Measurements from ENCODE around the gene PTN. TPM values are rescaled to one million over a fixed set of nuclear protein-coding genes. Genes with fewer than 3 reads are reported as not detected.
A peak's percentile ranks its signal among the peaks of the same experiment; 100 is the strongest.

Gene PTN
- total RNA-seq, 3 donors from 2014 or later: 0.48 to 343 (median 51.1) TPM

GRCh38 chr7:137354961-137355360, 11.4 kb upstream of the PTN start:
- Histone ChIP-seq H3K27me3 (no peaks in the 10 kb centered on the region), H3K36me3 (no peaks in the 10 kb centered on the region), H3K9me3 (peaks cover 0 to 8% of the 10 kb centered on the region in 2 donors), H3K4me3 (no peak overlapping the region), H3K27ac (peak overlapping the region; percentile 1 to 68), H3K4me1 (peaks cover 0 to 5% of the 10 kb centered on the region in 2 donors)
- TF ChIP-seq POLR2AphosphoS5 (IDR thresholded peaks at IDR 0.05) (no peak), POLR2A (IDR thresholded peaks at IDR 0.05) (no peak)
- TF ChIP-seq, protein P1, sequence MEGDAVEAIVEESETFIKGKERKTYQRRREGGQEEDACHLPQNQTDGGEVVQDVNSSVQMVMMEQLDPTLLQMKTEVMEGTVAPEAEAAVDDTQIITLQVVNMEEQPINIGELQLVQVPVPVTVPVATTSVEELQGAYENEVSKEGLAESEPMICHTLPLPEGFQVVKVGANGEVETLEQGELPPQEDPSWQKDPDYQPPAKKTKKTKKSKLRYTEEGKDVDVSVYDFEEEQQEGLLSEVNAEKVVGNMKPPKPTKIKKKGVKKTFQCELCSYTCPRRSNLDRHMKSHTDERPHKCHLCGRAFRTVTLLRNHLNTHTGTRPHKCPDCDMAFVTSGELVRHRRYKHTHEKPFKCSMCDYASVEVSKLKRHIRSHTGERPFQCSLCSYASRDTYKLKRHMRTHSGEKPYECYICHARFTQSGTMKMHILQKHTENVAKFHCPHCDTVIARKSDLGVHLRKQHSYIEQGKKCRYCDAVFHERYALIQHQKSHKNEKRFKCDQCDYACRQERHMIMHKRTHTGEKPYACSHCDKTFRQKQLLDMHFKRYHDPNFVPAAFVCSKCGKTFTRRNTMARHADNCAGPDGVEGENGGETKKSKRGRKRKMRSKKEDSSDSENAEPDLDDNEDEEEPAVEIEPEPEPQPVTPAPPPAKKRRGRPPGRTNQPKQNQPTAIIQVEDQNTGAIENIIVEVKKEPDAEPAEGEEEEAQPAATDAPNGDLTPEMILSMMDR (IDR thresholded peaks at IDR 0.05): no peak
- DNase-seq (ENCODE audit: low spot score in 2 of 2): no peak
- intact Hi-C loops (cut with DNase I; ENCODE audit: low total_unique reads): no loop called here

GRCh38 chr7:137354396-137354795, 10.9 kb upstream of the PTN start:
- Histone ChIP-seq H3K9me3 (peaks cover 0 to 2% of the 10 kb centered on the region in 2 donors), H3K27ac (peak overlapping the region; percentile 1 to 68), H3K4me1 (peaks cover 0 to 5% of the 10 kb centered on the region in 2 donors), H3K36me3 (no peaks in the 10 kb centered on the region), H3K4me3 (no peak overlapping the region), H3K27me3 (no peaks in the 10 kb centered on the region)
- intact Hi-C loops (cut with DNase I; ENCODE audit: low total_unique reads): no loop called here
- DNase-seq (ENCODE audit: low spot score in 2 of 2): peak in 1 of 2 donors; percentile 50
- TF ChIP-seq, protein P1 (IDR thresholded peaks at IDR 0.05): no peak
- TF ChIP-seq POLR2A (IDR thresholded peaks at IDR 0.05) (no peak), POLR2AphosphoS5 (IDR thresholded peaks at IDR 0.05) (no peak)

- H3K27me3 ChIP-seq: no peaks in the 10 kb centered on the region
- peaks cover 0 to 5% of the 10 kb centered on the region in 2 donors for H3K4me1 ChIP-seq
- no peaks in the 10 kb centered on the region for H3K9me3 ChIP-seq
- intact Hi-C loops (cut with DNase I; ENCODE audit: low total_unique reads): no loop called here
- TF ChIP-seq, protein P1 (IDR thresholded peaks at IDR 0.05): no peak
- TF ChIP-seq POLR2A (IDR thresholded peaks at IDR 0.05) (no peak), POLR2AphosphoS5 (IDR thresholded peaks at IDR 0.05) (no peak)
- no peaks in the 10 kb centered on the region for H3K36me3 ChIP-seq
- no peak overlapping the region for H3K4me3 ChIP-seq
- no peak for DNase-seq (ENCODE audit: low spot score in 2 of 2)
- H3K27ac ChIP-seq: no peak overlapping the region
Observed at GRCh38 chr7:137351941-137352340, 8.4 kb upstream of the PTN start.

GRCh38 chr7:137345799-137346449, 2.4 kb upstream of the PTN start:
- intact Hi-C loops (cut with DNase I; ENCODE audit: low total_unique reads): no loop called here

GRCh38 chr7:137342828-137343261, 688 bp downstream of the PTN start:
- H3K4me1 ChIP-seq: peaks cover 0 to 4% of the 10 kb centered on the region in 2 donors
- peak overlapping the region in 2 of 3 donors; percentile 50 to 67 for H3K4me3 ChIP-seq
- H3K27ac ChIP-seq: peak overlapping the region; percentile 68 to 89
- H3K9me3 ChIP-seq: no peaks in the 10 kb centered on the region
- H3K27me3 ChIP-seq: no peaks in the 10 kb centered on the region
- DNase-seq (ENCODE audit: low spot score in 2 of 2): no peak
- intact Hi-C loops (cut with DNase I; ENCODE audit: low total_unique reads): no loop called here
- no peaks in the 10 kb centered on the region for H3K36me3 ChIP-seq
- TF ChIP-seq POLR2A (IDR thresholded peaks at IDR 0.05) (no peak), POLR2AphosphoS5 (IDR thresholded peaks at IDR 0.05) (no peak)
- TF ChIP-seq, protein P1 (IDR thresholded peaks at IDR 0.05): no peak

More at GRCh38 chr7:137345799-137346449, 2.4 kb upstream of the PTN start:
- Histone ChIP-seq H3K4me3 (no peak overlapping the region), H3K27me3 (no peaks in the 10 kb centered on the region), H3K9me3 (no peaks in the 10 kb centered on the region), H3K27ac (peak overlapping the region in 1 of 2 donors; percentile 22), H3K36me3 (no peaks in the 10 kb centered on the region), H3K4me1 (peaks cover 0 to 4% of the 10 kb centered on the region in 2 donors)
- TF ChIP-seq POLR2A (IDR thresholded peaks at IDR 0.05) (no peak), POLR2AphosphoS5 (IDR thresholded peaks at IDR 0.05) (no peak)
- TF ChIP-seq, protein P1 (IDR thresholded peaks at IDR 0.05): no peak
- DNase-seq (ENCODE audit: low spot score in 2 of 2): no peak

Measured in breast epithelium (tissue), 4 donors.